Central memory CD8-positive, alpha-beta T cell (primary cell): ENCODE results near the gene ARL6IP6.
"Not testable (repeated sequence)": the region's sequence is repeated elsewhere in the genome, so short reads cannot be mapped to it uniquely, and the experiment has no call there.

ENCODE experiments used
- ATAC-seq: fragments of 150-1000 bp; cut with Tn5 transposase; replicated peaks from 2 replicates; pipeline ENCODE4 v1.10.0; 2022; ENCODE audit warnings: mild to moderate bottlenecking, moderate FRiP score, moderate number of reproducible peaks; ENCODE audit not compliant: poor library complexity, severe bottlenecking; ENCODE audit errors: extremely low read depth
- DNase-seq, 2 donors: peaks; one replicate each; pipeline ENCODE4 v3.0.0; 2021; ENCODE audit warnings: low spot score in 2 of 2
- H3K27ac Mint-ChIP-seq: one replicate; pipeline ENCODE4 v1.8.0; 2022; ENCODE audit warnings: low read depth, mild to moderate bottlenecking, moderate library complexity, mixed read lengths
- H3K27me3 Mint-ChIP-seq: one replicate; pipeline ENCODE4 v1.8.0; 2022; ENCODE audit warnings: mixed read lengths
- H3K36me3 Mint-ChIP-seq: one replicate; pipeline ENCODE4 v1.8.0; 2022; ENCODE audit warnings: mild to moderate bottlenecking, moderate library complexity, mixed read lengths; ENCODE audit not compliant: insufficient read depth
- H3K4me1 Mint-ChIP-seq: one replicate; pipeline ENCODE4 v1.8.0; 2022; ENCODE audit warnings: mixed read lengths
- H3K4me3 Mint-ChIP-seq: one replicate; pipeline ENCODE4 v1.8.0; 2022; ENCODE audit warnings: mild to moderate bottlenecking, moderate library complexity, mixed read lengths
- H3K9me3 Mint-ChIP-seq: one replicate; pipeline ENCODE4 v1.8.0; 2022; ENCODE audit warnings: mixed read lengths

ARL6IP6 gene

GRCh38 chr2:152737509-152737908, 19.1 kb downstream of the ARL6IP6 start:
- H3K36me3 Mint-ChIP-seq = peaks cover 16% of the 10 kb centered on the region
- H3K27me3 Mint-ChIP-seq, H3K27ac Mint-ChIP-seq, H3K9me3 Mint-ChIP-seq, H3K4me1 Mint-ChIP-seq, H3K4me3 Mint-ChIP-seq, DNase-seq, ATAC-seq: not testable (repeated sequence)

- Mint-ChIP-seq H3K27ac (no peak overlapping the region), H3K9me3 (no peaks in the 10 kb centered on the region), H3K36me3 (peaks cover 16% of the 10 kb centered on the region), H3K4me1 (peaks cover 4% of the 10 kb centered on the region), H3K4me3 (no peak overlapping the region), H3K27me3 (no peaks in the 10 kb centered on the region)
- no peak for ATAC-seq
- DNase-seq = no peak
Measured at GRCh38 chr2:152738438-152738837, 20.0 kb downstream of the ARL6IP6 start.

GRCh38 chr2:152739705-152740104, 21.3 kb downstream of the ARL6IP6 start:
- H3K36me3 Mint-ChIP-seq = peaks cover 16% of the 10 kb centered on the region
- H3K9me3 Mint-ChIP-seq, H3K27ac Mint-ChIP-seq: not testable (repeated sequence)

GRCh38 chr2:152740743-152741328, 22.4 kb downstream of the ARL6IP6 start:
- Mint-ChIP-seq H3K27me3 (no peaks in the 10 kb centered on the region), H3K36me3 (peaks cover 14% of the 10 kb centered on the region), H3K4me3 (no peak overlapping the region), H3K4me1 (peaks cover 4% of the 10 kb centered on the region), H3K27ac (no peak overlapping the region), H3K9me3 (no peaks in the 10 kb centered on the region)
- ATAC-seq = peak; percentile 43
- no peak for DNase-seq

More at GRCh38 chr2:152739705-152740104, 21.3 kb downstream of the ARL6IP6 start:
- not testable (repeated sequence) for ATAC-seq, H3K4me1 Mint-ChIP-seq, H3K4me3 Mint-ChIP-seq, DNase-seq, H3K27me3 Mint-ChIP-seq

- DNase-seq (no peak), ATAC-seq (no peak)
- H3K36me3 Mint-ChIP-seq = peaks cover 7% of the 10 kb centered on the region
- H3K27ac Mint-ChIP-seq = no peak overlapping the region
- peaks cover 4% of the 10 kb centered on the region for H3K4me1 Mint-ChIP-seq
- no peaks in the 10 kb centered on the region for H3K27me3 Mint-ChIP-seq
- no peaks in the 10 kb centered on the region for H3K9me3 Mint-ChIP-seq
- H3K4me3 Mint-ChIP-seq = no peak overlapping the region
Measured at GRCh38 chr2:152743002-152743401, 24.6 kb downstream of the ARL6IP6 start.

GRCh38 chr2:152747751-152748150, 29.3 kb downstream of the ARL6IP6 start:
- H3K36me3 Mint-ChIP-seq, H3K27ac Mint-ChIP-seq, H3K27me3 Mint-ChIP-seq, H3K4me1 Mint-ChIP-seq, ATAC-seq, H3K9me3 Mint-ChIP-seq, H3K4me3 Mint-ChIP-seq, DNase-seq: not testable (repeated sequence)

GRCh38 chr2:152755029-152755428, 36.6 kb downstream of the ARL6IP6 start:
- ATAC-seq = no peak
- Mint-ChIP-seq H3K36me3 (peaks cover 16% of the 10 kb centered on the region), H3K9me3 (no peaks in the 10 kb centered on the region), H3K27ac (no peak overlapping the region), H3K4me3 (no peak overlapping the region), H3K4me1 (peaks cover 12% of the 10 kb centered on the region), H3K27me3 (no peaks in the 10 kb centered on the region)
- no peak for DNase-seq

GRCh38 chr2:152759290-152760072, 41.1 kb downstream of the ARL6IP6 start:
- no peaks in the 10 kb centered on the region for H3K27me3 Mint-ChIP-seq
- H3K4me1 Mint-ChIP-seq = peaks cover 6% of the 10 kb centered on the region
- no peak overlapping the region for H3K27ac Mint-ChIP-seq
- no peak for DNase-seq
- H3K9me3 Mint-ChIP-seq = no peaks in the 10 kb centered on the region
- no peak overlapping the region for H3K4me3 Mint-ChIP-seq
- ATAC-seq = no peak
- peaks cover 21% of the 10 kb centered on the region for H3K36me3 Mint-ChIP-seq

- no peak overlapping the region for H3K27ac Mint-ChIP-seq
- no peak overlapping the region for H3K4me3 Mint-ChIP-seq
- no peak for DNase-seq
- H3K4me1 Mint-ChIP-seq = no peaks in the 10 kb centered on the region
- no peak for ATAC-seq
- peaks cover 21% of the 10 kb centered on the region for H3K36me3 Mint-ChIP-seq
- H3K27me3 Mint-ChIP-seq = no peaks in the 10 kb centered on the region
- H3K9me3 Mint-ChIP-seq = no peaks in the 10 kb centered on the region
Measured at GRCh38 chr2:152761214-152761613, 42.8 kb downstream of the ARL6IP6 start.

- no peak overlapping the region for H3K27ac Mint-ChIP-seq
- H3K36me3 Mint-ChIP-seq = peaks cover 16% of the 10 kb centered on the region
- ATAC-seq (no peak), DNase-seq (no peak)
- H3K27me3 Mint-ChIP-seq = no peaks in the 10 kb centered on the region
- no peak overlapping the region for H3K4me3 Mint-ChIP-seq
- no peaks in the 10 kb centered on the region for H3K9me3 Mint-ChIP-seq
- no peaks in the 10 kb centered on the region for H3K4me1 Mint-ChIP-seq
Measured at GRCh38 chr2:152762202-152762601, 43.8 kb downstream of the ARL6IP6 start.

- not testable (repeated sequence) for H3K9me3 Mint-ChIP-seq, H3K27ac Mint-ChIP-seq, H3K27me3 Mint-ChIP-seq, H3K4me1 Mint-ChIP-seq, DNase-seq, ATAC-seq, H3K4me3 Mint-ChIP-seq
- peaks cover 13% of the 10 kb centered on the region for H3K36me3 Mint-ChIP-seq
Measured at GRCh38 chr2:152763208-152763607, 44.8 kb downstream of the ARL6IP6 start.

- DNase-seq = no peak
- H3K36me3 Mint-ChIP-seq = peaks cover 13% of the 10 kb centered on the region
- H3K9me3 Mint-ChIP-seq = no peaks in the 10 kb centered on the region
- no peak for ATAC-seq
- no peaks in the 10 kb centered on the region for H3K27me3 Mint-ChIP-seq
- no peak overlapping the region for H3K4me3 Mint-ChIP-seq
- no peak overlapping the region for H3K27ac Mint-ChIP-seq
- H3K4me1 Mint-ChIP-seq = no peaks in the 10 kb centered on the region
Measured at GRCh38 chr2:152763651-152764050, 45.2 kb downstream of the ARL6IP6 start.

- no peaks in the 10 kb centered on the region for H3K4me1 Mint-ChIP-seq
- H3K4me3 Mint-ChIP-seq = no peak overlapping the region
- H3K27ac Mint-ChIP-seq = no peak overlapping the region
- no peak for DNase-seq
- H3K9me3 Mint-ChIP-seq = no peaks in the 10 kb centered on the region
- no peak for ATAC-seq
- H3K27me3 Mint-ChIP-seq = peaks cover under 1% of the 10 kb centered on the region
- H3K36me3 Mint-ChIP-seq = peaks cover 7% of the 10 kb centered on the region
Measured at GRCh38 chr2:152766928-152767327, 48.5 kb downstream of the ARL6IP6 start.
